Gastrocnemius medialis (tissue), 4 donors: Measurements from ENCODE around the gene APLN. TPM values are rescaled to one million over a fixed set of nuclear protein-coding genes. Genes with fewer than 3 reads are reported as not detected.

Experiments used
- ATAC-seq, 2 donors: fragments of 150-250 bp; one replicate each; pipeline ENCODE4 v1.9.1; 2016
- DNase-seq, 2 donors: peaks; one replicate each; pipeline ENCODE4 v3.0.0-alpha.2; 2019
- H3K27ac ChIP-seq, 4 donors: fragments of 200-600 bp; sonication (generic); 1 replicate in 1 of 4; 2 replicates in 3 of 4; pipeline ENCODE4 v1.5.1; 2016 to 2018; ENCODE audit warnings: mild to moderate bottlenecking in 2 of 4, moderate library complexity in 1 of 4
- H3K27me3 ChIP-seq, 3 donors: fragments of 200-600 bp; sonication (generic) in 2 of 3; 1 replicate in 1 of 3; 2 replicates in 2 of 3; pipeline versions ENCODE4 v1.5.1 to v1.6.0; 2016 to 2019; ENCODE audit warnings: mild to moderate bottlenecking in 1 of 3, moderate library complexity in 1 of 3
- H3K36me3 ChIP-seq, 2 donors: fragments of 200-600 bp; sonication (generic) in 1 of 2; one replicate each; pipeline ENCODE4 v1.5.1; 2017 to 2018
- H3K4me1 ChIP-seq, 2 donors: fragments of 200-600 bp; sonication (generic) in 1 of 2; one replicate each; pipeline ENCODE4 v1.5.1; 2016 to 2017; ENCODE audit warnings: mild to moderate bottlenecking in 2 of 2
- H3K4me3 ChIP-seq, 4 donors: fragments of 200-600 bp; sonication (generic) in 3 of 4; 1 replicate in 1 of 4; 2 replicates in 3 of 4; pipeline ENCODE4 v1.5.1; 2016 to 2019; ENCODE audit warnings: mild to moderate bottlenecking in 2 of 4
- H3K9me3 ChIP-seq, 3 donors: fragments of 200-600 bp; sonication (generic) in 2 of 3; 1 replicate in 1 of 3; 2 replicates in 2 of 3; pipeline ENCODE4 v1.5.1; 2016 to 2019
- CTCF ChIP-seq, 5 experiments: fragments of 450-650 bp in 3 of 5; fragments of 200-600 bp in 2 of 5; sonication (generic) in 2 of 5; IDR thresholded peaks in 4 of 5; conservative IDR thresholded peaks in 1 of 5; 1 replicate in 4 of 5; 2 replicates in 1 of 5; pipeline ENCODE4 v1.5.1; 2016 to 2019; ENCODE audit warnings: antibody characterized with exemption in 5 of 5, mild to moderate bottlenecking in 3 of 5, moderate library complexity in 3 of 5
- POLR2A ChIP-seq, 2 donors: fragments of 450-650 bp; IDR thresholded peaks; one replicate each; pipeline ENCODE4 v1.6.1; 2017; ENCODE audit warnings: antibody characterized with exemption in 2 of 2, mild to moderate bottlenecking in 2 of 2, moderate library complexity in 2 of 2
- in situ Hi-C, 4 donors: fragments of 200-750 bp; cut with MboI; loops; one replicate each; pipeline versions ENCODE4 v1.15.0 to v1.8.0; 2017; ENCODE audit warnings: low sequenced_read_pairs in 4 of 4
- intact Hi-C: fragments of 100-400 bp; cut with DNase I; formaldehyde crosslinking; loops from one replicate; pipeline ENCODE4 v1.15.1; 2023; ENCODE audit warnings: low total_unique reads
- total RNA-seq, 4 donors: library from RNA; depleted of rRNA; stranded (reverse); fragments of >200 nt; gene quantifications; one replicate each; pipeline versions ENCODE4 v1.1.0 to v1.2.3, GENCODE V29; 2016

The APLN gene
- total RNA-seq, 4 donors from 2014 or later, result not detected

- H3K4me1 ChIP-seq, result peaks cover 0 to 9% of the 10 kb centered on the region in 2 donors
- in situ Hi-C loops (no loop called here), intact Hi-C loops (loop anchor here (5.0 to 10.0 kb wide), 2 partner anchors 47 to 191 kb away; partner anchors contain the start of gene ZDHHC9)
- DNase-seq (no peak), ATAC-seq (peak; percentile 27 to 53)
- TF ChIP-seq POLR2A (IDR thresholded peaks at IDR 0.05) (no peak), CTCF (IDR thresholded peaks at IDR 0.05 in 4 of 5, conservative IDR thresholded peaks at IDR 0.05 in 1 of 5) (no peak)
- H3K27me3 ChIP-seq, result no peaks in the 10 kb centered on the region
- H3K4me3 ChIP-seq, result peak overlapping the region; percentile 47 to 62 (median 50)
- H3K36me3 ChIP-seq, result no peaks in the 10 kb centered on the region
- no peak overlapping the region for H3K27ac ChIP-seq
- no peaks in the 10 kb centered on the region for H3K9me3 ChIP-seq
These were observed 645 bp downstream of the APLN start for GRCh38 chrX:129653971-129654651.

DNA sequence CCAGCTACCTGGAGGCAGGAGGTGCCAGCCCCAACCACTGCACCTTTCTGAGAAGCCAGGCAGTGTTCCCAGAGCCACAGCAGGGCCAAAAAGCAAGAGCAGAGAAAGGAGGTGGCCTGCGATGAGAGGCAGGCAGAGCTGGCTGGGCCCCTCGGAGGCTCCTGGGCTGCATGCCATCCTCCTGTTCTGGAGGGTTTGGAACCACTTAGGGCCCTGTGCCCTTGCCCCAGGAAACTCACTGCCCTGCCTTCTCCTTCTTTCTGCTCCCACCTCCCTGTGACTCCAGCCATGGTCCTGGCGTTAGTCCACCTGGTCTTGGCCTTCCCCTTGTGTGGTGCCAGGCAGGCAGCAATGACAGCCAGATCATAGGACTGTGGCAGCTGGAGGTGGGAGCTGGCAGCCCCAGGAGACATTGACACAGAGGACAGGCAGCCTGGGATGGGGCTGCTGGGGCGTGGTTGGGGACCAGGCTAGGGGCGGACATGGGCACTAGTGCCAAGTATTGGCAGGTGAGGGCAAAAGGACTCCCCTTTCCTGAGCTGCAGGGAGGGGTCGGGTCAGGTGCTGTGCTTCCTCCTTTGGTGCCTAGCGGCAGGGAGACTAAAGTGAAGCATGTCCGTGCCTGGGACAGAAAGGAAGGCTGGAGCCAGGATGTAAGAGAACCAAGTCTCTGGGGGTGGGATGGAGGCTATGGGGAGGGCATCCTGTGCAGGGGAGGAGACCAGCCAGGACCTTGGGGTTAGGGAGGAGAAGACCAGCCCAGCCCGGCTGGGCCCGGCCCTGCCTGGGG is 1.4 kb downstream of the APLN start:
- Histone ChIP-seq H3K36me3 (no peaks in the 10 kb centered on the region), H3K27ac (peak overlapping the region in 1 of 4 donors; percentile 29), H3K4me3 (peak overlapping the region in 2 of 4 donors; percentile 47 to 50), H3K9me3 (no peaks in the 10 kb centered on the region), H3K27me3 (no peaks in the 10 kb centered on the region), H3K4me1 (peaks cover 0 to 9% of the 10 kb centered on the region in 2 donors)
- intact Hi-C loops (loop anchor here (5.0 to 10.0 kb wide), 2 partner anchors 46 to 191 kb away; partner anchors contain the start of gene ZDHHC9), in situ Hi-C loops (no loop called here)
- DNase-seq (peak in 1 of 2 donors; percentile 54), ATAC-seq (peak in 1 of 2 donors; percentile 31)
- TF ChIP-seq CTCF (IDR thresholded peaks at IDR 0.05 in 4 of 5, conservative IDR thresholded peaks at IDR 0.05 in 1 of 5), result no peak
- TF ChIP-seq POLR2A (IDR thresholded peaks at IDR 0.05), result no peak

- no peak overlapping the region for H3K4me3 ChIP-seq
- ATAC-seq (peak; percentile 45 to 58), DNase-seq (no peak)
- peaks cover 0 to 9% of the 10 kb centered on the region in 2 donors for H3K4me1 ChIP-seq
- no peaks in the 10 kb centered on the region for H3K9me3 ChIP-seq
- in situ Hi-C loops (no loop called here), intact Hi-C loops (loop anchor here (5.0 to 10.0 kb wide), 2 partner anchors 45 to 192 kb away; partner anchors contain the start of gene ZDHHC9)
- peak overlapping the region in 1 of 4 donors; percentile 29 for H3K27ac ChIP-seq
- H3K27me3 ChIP-seq, result no peaks in the 10 kb centered on the region
- TF ChIP-seq POLR2A (IDR thresholded peaks at IDR 0.05) (no peak), CTCF (IDR thresholded peaks at IDR 0.05 in 4 of 5, conservative IDR thresholded peaks at IDR 0.05 in 1 of 5) (no peak)
- H3K36me3 ChIP-seq, result no peaks in the 10 kb centered on the region
These were observed 2.1 kb downstream of the APLN start for GRCh38 chrX:129652565-129653169.

DNA sequence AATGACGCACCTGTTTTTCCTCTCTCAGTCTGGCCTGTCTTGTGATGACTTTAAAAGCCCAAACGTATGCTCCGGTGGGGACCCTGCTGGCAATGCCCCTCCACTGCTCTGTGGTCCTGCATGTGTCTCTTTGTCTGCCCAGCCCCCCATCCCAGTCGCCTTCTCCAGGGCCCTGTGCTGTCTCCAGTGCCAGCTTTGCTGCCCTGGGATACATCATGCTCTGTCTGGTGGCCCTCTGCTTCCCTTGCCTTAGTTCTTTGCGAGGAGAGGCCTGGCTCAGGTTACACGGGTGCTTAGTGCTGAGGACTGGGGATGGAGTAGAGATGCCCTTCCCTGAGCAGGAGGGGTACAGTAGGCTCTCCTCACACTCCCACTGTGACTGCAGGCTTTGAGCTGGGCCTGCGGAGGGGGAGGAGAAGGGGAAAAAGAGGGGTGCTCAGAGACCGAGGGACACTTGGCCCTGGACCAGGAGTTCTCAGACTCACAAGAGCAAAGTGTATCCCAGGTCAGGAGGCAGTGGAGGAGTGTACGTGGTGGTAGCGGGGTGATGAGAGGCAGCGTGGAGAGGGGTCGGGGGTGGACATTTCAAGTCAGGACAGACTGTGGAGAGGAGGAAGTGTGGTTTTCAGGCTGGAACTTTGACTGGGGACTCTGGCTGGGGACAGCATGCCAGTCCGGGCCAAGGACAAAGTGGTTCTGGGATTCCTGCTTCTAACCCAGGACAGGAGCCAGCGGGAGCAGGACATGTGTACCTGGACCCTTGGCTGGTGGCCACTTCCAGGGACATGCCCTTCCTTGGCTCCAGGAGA is 2.8 kb downstream of the APLN start:
- in situ Hi-C loops, result no loop called here
- H3K4me1 ChIP-seq, result peaks cover 0 to 9% of the 10 kb centered on the region in 2 donors
- no peak overlapping the region for H3K27ac ChIP-seq
- no peaks in the 10 kb centered on the region for H3K9me3 ChIP-seq
- DNase-seq (no peak), ATAC-seq (no peak)
- TF ChIP-seq CTCF (IDR thresholded peaks at IDR 0.05 in 4 of 5, conservative IDR thresholded peaks at IDR 0.05 in 1 of 5) (no peak), POLR2A (IDR thresholded peaks at IDR 0.05) (no peak)
- intact Hi-C loops, result loop anchor here (5.0 to 10.0 kb wide), 2 partner anchors 45 to 193 kb away; partner anchors contain the start of gene ZDHHC9
- H3K36me3 ChIP-seq, result no peaks in the 10 kb centered on the region
- no peaks in the 10 kb centered on the region for H3K27me3 ChIP-seq
- no peak overlapping the region for H3K4me3 ChIP-seq
